IPS-11a (cell line): ENCODE results near the gene MOB4.
"Not testable (repeated sequence)": the region's sequence is repeated elsewhere in the genome, so short reads cannot be mapped to it uniquely, and the experiment has no call there.

Experiments
- H3K4me3 ChIP-seq: one replicate; pipeline ENCODE4 v1.5.1; 2013; ENCODE audit warnings: low read depth, low read length, control low read depth

The MOB4 gene

DNA sequence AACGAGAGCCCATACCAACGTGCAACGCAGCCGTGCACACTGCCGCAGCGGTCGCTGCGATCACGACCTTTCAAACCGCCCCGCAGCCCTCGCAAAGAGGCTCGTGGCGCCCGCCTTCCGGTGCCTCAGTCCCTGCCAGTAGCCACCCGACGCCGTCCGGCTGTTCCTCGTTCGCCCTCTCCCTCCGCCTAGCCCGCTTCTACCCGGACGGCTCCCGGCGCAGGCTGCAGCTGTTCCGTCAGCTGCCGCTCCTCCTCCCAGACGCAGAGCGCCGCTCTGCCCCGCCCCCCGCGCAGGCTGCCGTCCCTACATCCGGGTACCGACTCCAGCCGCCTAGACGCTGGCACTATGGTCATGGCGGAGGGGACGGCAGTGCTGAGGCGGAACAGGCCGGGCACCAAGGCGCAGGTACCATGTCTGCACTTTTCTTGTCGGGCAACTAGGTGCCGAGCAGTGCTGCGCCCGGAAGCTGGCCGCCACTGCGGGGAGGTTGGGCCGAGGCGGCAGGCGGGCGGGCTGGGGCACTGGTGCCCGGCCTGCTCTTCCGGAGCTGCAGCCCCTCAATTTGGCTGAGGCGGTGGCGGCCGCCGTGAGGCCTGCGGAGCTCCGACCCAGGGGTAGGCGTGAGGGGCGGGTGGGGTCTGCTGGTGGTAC lies at the start of gene MOB4:
Gene MOB4 (plus strand): TSS at position 328 of the 654 bp plus-strand sequence. CDS start 21 bp downstream, at position 349.
- H3K4me3 ChIP-seq = peak within 1 kb of the TSS; percentile 93

DNA sequence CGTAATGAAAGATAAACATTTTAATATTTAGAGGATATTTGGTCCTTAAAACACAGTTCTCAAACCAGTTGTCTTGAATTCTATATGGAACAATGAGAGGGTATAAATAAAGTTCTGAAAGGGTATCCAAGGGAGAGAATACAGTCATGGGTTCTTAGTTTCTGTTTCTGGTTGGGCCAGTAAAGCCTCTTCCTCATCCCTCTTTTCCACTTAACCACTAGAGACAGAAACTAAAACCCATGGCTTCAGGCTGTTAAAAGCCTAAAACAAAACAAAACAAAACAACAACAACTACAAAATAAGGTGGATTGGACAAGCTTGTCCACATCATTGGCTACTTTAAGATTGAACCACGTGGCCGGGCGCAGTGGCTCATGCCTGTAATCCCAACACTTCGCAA lies 43.7 kb upstream of the MOB4 start:
- H3K4me3 ChIP-seq = no peak overlapping the region

DNA sequence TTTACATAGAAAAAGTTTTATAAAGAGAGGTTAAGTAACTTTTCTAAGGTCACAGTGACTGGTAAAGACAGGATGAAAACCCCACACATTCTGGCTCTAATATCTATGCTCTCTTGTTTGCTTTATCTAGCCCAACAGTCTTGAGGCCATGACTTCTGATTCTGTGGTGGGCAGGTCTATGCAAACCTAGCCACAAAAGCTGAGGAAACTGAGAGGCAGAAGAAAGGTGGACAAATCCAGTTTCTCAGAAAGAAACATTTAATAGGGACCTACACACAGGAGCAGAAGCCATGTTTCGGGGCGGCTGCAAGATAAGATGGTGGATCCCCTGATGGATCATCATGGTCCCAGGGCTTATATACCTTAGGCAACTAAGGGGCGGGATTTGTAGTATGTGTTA lies 38.1 kb upstream of the MOB4 start:
- no peak overlapping the region for H3K4me3 ChIP-seq

DNA sequence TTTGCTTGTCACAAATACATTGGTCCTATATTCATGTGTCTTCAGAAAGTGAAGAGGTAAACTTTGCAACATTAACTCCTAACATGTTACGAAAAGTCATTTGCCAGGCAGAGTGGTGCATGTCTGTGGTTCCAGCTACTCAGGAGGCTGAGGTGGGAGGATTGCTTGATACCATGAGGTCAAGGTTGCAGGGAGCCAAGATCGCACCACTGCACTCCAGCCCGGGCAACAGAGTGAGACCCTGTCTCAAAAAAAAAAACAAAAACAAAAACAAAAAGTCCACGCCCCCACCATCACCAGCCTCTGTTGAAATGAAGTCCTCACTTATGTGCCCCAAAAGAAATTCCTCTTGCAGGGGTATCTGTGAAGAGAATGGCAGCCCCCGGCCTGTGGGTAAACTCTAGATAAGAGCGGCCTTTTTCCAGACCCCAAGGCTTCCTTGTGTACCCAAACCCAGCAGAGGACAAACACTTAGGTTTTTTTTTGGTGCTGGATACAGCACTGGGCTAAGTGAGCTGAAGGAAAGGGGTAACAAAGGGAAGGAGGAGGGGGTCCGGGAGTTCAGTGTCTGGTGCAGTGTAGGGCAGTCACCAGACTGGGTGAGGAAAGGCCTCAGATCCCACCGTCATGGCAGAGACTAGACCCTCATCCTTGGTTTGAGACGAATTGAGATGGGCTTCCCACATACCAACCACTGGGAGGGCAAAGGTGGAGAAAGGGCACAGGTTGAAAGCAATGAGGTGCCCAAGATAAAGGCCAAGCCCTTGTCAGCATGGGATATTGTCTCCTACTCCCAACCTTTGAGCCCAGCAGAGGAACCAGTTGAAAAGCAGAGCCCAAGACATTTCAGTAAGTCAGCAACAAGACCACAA lies 35.5 kb upstream of the MOB4 start:
- no peak overlapping the region for H3K4me3 ChIP-seq

DNA sequence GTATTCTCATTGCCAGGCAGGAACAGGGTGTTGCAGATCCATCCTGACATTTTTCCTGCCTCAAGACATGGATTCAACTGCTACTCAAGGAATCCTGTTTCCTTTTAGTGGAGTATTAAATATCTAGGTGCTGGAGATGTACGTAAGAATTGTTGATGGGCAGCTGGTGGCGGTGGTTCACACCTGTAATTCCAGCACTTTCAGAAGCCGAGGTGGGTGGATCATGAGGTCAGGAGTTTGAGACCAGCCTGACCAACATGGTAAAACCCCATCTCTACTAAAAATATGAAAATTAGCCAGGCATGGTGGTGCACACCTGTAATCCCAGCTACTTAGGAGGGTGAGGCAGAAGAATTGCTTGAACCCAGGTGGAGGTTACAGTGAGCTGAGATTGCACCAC lies 31.6 kb upstream of the MOB4 start:
- H3K4me3 ChIP-seq = not testable (repeated sequence)

DNA sequence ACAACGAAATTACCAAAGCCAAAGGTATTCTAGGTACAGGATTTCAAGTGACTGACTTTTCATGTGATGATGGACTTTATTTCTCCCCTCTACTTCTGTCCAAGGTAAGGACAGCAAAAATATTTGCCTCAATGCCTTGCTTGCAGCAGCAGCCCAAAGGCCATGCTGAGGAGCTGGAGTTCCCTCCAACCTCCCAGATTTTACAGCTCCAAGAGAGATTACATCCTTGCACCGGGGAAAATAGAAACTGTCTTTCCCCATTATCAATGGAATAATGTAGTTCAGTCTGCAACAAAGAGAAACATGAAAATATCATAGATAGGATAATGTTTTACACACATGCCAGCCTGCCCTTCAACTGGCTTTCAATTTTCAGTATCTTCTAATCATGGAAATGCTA lies 29.7 kb upstream of the MOB4 start:
- no peak overlapping the region for H3K4me3 ChIP-seq

DNA sequence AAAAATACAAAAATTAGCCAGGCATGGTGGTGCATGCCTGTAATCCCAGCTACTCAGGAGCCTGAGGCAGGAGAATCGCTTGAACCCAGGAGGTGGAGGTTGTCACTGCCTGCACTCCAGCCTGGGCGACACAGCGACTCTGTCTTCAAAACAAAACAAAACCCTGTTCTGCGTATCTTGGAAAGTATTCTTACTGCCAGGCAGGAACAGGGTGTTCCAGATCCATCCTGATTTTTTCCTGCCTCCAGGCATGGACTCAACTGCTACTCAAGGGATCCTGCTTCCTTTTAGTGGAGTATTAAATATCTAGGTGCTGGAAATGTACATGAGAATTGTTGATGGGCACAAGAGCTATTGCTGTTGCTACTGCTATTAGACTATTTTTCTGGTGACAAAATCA lies 28.5 kb upstream of the MOB4 start:
- H3K4me3 ChIP-seq = no peak overlapping the region

DNA sequence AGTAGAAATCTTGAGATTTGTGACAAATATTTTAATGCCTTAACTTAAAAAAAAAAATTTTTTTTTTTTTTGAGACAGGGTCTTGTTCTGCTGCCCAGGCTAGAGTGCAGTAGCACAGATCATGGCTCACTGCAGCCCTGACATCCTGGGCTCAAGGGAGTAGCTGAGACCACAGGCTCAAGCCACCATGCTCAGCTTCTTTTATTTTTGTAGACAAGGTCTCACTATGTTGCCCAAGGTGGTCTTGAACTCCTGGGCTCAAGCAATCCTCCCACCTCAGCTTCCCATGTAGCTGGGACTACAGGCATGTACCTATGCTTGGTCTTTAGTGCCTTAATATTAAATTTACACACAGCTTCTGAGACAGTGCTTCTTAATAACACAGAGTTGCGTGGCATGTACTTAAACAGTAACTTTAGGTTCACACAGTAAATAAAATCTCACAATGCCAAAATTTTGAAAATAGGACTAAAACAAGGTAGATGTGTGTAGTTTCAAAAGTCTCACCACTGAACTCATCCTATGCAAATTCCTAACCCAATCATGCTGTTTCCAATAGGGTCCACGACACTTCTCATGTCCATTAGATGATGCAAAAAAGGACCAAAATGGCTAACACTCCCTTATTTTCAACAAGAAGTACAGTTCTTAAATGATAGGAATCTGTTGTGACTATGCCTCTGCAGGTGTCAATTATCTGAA lies 20.3 kb upstream of the MOB4 start:
- no peak overlapping the region for H3K4me3 ChIP-seq

DNA sequence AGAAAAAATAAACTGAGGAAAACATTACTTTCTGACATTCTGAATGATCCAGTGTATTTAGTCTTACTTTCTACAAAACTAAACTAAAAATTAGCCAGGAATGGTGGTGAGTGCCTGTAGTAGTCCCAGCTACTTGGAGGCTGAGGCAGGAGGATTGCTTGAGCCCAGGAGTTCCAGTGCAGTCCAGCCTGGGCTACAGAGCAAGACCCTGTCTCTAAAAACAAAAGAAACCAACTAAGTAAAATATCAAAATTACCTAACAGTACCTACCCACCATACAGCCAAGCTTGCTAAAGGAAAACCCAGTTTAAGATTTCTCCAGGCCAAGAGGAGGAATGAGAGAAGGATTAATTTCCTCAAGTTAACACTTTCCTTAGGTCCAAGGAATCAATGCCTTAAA lies 19.2 kb upstream of the MOB4 start:
- H3K4me3 ChIP-seq = no peak overlapping the region

DNA sequence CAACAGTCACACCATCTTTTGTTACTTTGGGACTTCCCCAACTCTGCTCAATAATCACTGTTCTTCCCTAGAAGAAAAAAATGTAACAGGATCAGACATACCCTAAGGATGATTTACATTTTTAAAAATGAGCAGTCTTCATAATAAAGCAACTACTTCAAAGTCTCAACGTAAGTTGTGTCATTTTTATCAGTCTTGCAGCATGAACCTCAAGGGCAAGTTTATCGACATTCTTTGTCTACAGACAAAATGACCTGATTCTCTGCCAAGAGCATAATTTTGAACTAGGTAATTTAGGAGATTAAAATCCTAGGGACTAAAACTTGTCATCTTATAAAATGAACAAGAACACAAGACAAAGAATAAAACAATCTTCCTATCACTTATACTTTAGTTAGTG lies 18.5 kb upstream of the MOB4 start:
- H3K4me3 ChIP-seq = peak overlapping the region; percentile 95

DNA sequence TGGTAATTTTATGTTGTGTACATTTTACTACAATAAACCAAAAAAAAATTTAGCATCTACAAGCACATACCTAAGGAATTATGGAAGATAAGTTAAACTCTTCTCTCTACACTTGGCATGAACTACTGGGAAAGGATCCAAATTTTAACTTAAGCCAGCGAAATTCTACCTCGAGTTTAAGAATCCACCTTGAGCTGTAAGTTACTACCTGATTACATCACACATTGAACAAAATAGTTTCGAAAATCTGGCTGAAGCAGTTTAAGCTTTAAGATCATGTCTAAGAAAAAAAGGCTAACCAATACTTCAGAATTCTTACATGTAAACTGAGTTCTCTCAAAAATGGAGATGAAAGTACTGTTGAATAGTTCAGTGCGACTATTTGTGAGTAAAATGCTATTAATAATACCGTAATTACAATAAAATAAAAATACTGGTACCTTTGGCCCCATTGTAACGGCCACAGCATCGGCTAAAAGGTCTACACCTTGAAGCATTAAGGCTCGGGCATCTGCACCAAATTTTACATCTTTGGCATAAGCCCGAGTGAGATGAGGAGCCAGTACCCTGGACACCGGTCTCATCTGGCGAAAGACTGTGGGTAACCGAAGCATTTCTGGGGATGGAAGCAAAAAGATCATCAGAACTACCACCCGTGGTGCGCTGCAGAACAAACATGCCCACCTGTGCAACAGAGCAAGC lies 17.5 kb upstream of the MOB4 start:
- H3K4me3 ChIP-seq = peak overlapping the region; percentile 95

DNA sequence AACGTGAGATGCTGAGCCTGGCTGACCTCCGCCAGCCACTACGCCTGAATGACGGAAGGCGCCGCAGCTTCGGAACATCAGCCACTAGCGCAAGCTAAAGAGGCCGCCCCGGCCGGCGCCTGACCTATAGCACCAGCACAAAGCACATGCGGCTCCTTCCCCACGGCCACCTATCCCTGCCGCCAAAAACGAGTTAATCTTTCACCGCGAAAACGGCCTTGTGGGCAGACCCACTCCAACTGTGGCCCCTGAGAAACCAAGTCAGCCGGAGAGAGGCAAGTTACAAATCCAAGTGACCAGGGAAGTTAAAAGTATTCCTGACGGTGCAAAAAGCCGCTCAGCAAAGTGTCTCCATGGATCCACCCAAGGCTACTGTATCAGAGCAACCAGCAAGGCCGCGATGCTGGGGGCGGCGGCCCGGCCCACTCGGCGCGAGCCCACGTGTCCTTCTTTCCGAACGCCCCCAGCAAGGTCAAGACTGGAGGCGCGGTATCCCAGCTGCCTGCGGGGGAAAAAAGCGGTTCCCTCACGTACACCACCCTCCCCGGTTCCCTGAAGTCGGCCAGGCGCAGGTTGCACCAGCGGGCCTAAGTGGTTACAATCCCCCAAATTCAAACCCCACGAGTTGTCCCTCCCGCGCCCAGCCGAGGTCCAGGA lies 16.8 kb upstream of the MOB4 start:
- H3K4me3 ChIP-seq = peak overlapping the region; percentile 95

DNA sequence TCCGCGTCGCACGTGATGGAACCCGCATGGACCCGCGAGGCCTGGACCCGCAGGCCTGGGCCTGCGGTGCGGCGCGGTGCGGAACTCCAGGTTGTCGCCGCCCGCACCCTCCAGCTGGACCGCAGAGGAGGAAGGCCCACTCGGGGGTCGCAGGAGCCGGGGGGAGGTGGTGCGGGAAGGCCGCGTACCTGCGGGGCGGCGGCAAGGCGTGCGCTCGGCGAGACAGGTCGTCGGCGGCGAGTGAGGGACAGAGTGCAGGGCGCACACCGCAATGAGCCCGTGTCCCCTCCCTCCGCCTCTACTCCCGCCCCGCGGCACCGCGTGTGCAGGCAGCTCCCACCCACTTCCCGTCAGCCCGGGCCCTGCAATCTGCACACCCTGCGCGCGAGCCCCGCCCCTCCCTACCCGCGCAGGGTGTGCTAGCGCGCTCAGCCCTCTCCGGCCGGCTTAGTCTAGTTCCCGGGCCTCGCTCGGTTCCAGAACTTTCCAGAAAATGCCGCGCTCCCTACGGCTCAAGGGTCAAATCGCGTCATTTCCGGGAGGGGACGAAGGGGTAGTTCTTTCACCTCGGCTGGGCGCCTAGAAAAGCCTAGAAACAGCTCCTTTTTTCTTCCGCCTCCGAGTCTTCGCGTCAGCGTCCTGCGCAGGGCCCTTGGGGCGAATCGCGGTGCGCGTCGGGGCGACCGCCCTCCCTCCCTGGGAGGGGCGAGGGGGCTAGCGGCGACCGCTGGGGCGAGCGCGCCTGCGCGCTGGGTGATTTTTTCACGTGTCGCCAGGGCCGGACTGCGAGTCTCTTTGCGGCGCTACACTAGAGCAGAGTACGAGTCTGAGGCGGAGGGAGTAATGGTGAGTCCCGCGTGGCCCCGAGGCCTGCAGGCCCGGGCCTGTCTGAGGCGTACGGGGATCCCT lies 16.0 kb upstream of the MOB4 start, which contains the start of the genes HSPD1 and HSPE1:
Gene HSPD1 (minus strand): TSS at position 247 of the 909 bp plus-strand sequence. CDS start 992 bp downstream, outside the sequence.
Gene HSPE1 (plus strand): TSS at position 786 of the 909 bp plus-strand sequence. CDS start 58 bp downstream, at position 844.
- H3K4me3 ChIP-seq = peak within 1 kb of the TSS; percentile 95

DNA sequence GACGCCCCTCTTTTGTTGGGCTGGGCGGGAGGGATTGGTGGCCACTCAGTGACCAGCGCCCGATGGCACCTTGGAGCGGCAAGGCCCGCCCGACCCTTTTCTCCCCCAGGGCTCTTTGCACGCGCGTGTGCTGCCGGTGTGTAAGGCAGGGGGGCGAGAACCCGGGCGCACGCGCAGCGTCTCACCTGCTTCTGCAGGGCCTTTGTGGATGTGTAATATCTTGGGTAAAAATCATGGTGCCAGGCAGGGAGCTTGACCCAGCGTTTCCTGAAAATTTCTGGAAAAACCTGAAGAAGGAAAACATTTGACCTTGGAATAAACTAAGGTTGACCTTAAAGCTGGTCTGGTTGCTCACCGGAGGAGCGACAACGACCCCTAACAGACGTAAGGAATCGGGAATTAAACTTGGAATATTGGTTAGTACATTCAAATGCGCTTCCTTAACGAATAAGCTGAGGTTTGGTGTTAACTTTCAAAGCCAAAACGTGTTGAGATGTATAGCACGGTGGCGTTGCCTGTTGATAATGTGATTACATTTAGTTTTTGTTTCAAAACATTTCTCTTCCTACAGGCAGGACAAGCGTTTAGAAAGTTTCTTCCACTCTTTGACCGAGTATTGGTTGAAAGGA lies 15.2 kb upstream of the MOB4 start:
- H3K4me3 ChIP-seq = peak overlapping the region; percentile 95

DNA sequence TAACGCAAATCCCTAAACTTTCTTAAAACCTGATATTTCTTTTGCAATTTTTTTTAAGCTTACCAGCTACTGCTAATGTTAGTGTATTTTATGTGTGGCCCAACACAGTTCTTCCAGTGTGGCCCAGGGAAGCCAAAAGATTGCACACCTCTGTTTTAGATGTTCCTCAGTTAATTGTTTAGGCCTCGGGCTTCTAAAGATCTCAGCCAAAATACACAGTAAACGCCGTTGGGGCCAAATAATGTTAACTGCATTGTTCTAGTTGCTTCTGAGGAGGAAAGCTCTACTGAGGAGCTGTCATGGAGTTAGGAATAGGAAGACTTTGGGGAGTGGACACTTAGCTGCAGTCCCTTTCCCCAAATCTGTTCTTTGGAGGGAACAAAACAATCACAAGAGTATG lies 13.7 kb upstream of the MOB4 start:
- H3K4me3 ChIP-seq = no peak overlapping the region

DNA sequence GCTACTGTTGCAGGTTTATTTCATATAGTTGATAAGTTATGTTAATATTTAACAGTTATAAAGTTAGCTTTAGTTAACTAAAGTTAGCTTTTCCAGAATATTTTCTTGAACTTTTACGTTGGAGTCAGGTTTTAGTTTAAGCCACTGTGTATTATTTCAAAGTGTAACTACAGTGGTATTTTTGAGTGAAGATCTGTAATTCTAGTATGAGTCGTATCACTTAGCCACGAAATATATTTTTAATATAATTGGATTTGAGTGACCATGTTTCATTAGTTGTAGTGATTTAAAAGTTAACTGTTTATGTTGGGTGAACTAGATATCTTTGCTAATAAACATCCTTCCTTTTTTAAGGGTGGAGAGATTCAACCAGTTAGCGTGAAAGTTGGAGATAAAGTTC lies 13.2 kb upstream of the MOB4 start:
- no peak overlapping the region for H3K4me3 ChIP-seq

DNA sequence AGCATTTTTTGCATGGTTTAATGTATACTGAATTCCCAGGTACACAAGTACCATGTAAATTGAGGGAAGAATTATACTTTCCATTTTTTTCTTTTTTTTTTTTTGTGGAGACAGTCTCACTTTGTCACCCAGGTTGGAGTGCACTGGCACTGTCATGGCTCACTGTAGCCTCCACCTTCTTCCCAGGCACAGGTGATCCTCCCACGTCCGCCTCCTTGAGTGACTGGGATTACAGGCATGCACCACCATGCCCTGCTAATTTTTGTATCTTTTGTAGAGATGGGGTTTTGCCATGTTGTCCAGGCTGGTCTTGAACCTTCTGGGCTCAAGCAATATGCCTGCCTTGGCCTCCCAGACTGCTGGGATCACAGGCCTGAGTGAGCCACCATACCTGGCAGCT lies 11.9 kb upstream of the MOB4 start:
- no peak overlapping the region for H3K4me3 ChIP-seq

DNA sequence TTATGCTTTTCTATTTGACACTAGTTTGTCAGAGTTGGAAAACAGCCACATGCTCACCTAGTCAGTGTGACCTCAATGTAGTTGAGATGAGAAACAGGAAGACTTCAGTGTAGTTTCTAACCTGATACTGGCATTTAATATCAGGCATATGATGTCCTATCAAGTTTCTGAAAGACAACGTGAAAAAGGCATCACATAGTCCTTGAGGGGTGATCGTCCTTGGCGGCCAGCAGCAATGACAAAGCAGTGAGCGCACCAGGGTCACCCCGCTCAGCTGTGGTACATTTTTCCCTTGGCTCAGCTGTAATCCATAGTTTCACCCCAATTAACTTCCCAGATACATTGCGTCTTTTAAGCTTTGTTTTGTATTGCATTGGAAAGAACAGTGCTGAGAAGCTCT lies 11.4 kb upstream of the MOB4 start:
- no peak overlapping the region for H3K4me3 ChIP-seq

DNA sequence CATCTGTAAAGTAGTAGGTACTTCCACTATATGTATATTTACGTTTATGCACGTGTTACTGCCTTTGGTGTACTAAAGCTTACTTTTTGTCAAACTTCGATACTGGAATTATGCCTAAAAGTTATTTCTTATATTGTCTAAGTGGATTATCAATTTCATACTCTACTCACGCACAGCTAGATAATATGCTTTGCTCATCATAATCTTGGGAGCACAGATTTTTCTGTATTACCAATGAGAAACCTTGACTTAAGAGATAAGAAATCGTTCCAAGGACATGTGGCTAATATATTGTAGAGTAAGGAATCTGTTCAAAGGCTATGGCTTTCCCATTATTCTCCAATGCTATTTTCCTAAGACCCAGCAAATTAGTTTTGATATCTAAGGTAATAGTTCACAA lies 9.2 kb upstream of the MOB4 start:
- H3K4me3 ChIP-seq = no peak overlapping the region
